K562 (cell line): ENCODE results near the gene ATP6V1G1. TPM values are rescaled to one million over a fixed set of nuclear protein-coding genes. Genes with fewer than 3 reads are reported as not detected.

Experiments
- ATAC-seq: fragments of 200-7000 bp; cut with Tn5 transposase; 3 replicates; pipeline ENCODE4 v1.9.1; 2020; ENCODE audit warnings: moderate library complexity
- BruUV-seq: library from RNA; stranded (reverse); fragments of 400-500 nt; replicated peaks from 2 replicates; lab custom pipeline; 2021; lab: Mats Ljungman, UMichigan
- CTCF ChIA-PET: fragments of 300-600 bp; formaldehyde crosslinking; extraction: SDS; loops from one replicate; lab custom pipeline; 2021; ENCODE audit warnings: low intra/inter-chr PET ratio; lab: Yijun Ruan, JAX
- POLR2A ChIA-PET: fragments of 300-600, 350-650 bp; sonication (Branson Sonifier 250); formaldehyde crosslinking; extraction: SDS; loops from one replicate; lab custom pipeline; 2021; ENCODE audit warnings: antibody characterized with exemption, inconsistent platforms; lab: Yijun Ruan, JAX
- DNase-seq, 4 experiments: peaks; one replicate each; pipeline versions ENCODE4 v3.0.0 to v3.0.0-alpha.2; 2011 to 2018; ENCODE audit warnings: low spot score in 3 of 4, mixed read lengths in 3 of 4; ENCODE audit errors: extremely low read depth in 1 of 4
- FAIRE-seq: peaks from 2 replicates; lab custom pipeline; 2011; peaks lifted over from hg19 to GRCh38; lab: Jason Lieb, UNC
- H2AFZ ChIP-seq: 2 replicates; pipeline ENCODE4 v1.6.0; 2011; ENCODE audit warnings: low read depth, low read length, control low read depth, inconsistent platforms
- H3K27ac ChIP-seq: fragments of 200-600 bp; 3 replicates; pipeline ENCODE4 v1.8.0; 2011; ENCODE audit warnings: low read depth, mild to moderate bottlenecking, control low read depth, inconsistent platforms, low read length, moderate library complexity, mixed read lengths; ENCODE audit errors: extremely low read depth
- H3K27me3 ChIP-seq, 2 experiments: fragments of 300-600 bp in 1 of 2; 2 replicates in 1 of 2; 3 replicates in 1 of 2; pipeline versions ENCODE4 v1.6.0 to v1.8.0; 2011; ENCODE audit warnings: inconsistent platforms in 2 of 2, low read length in 2 of 2, mild to moderate bottlenecking in 1 of 2, mixed read lengths in 1 of 2, moderate library complexity in 1 of 2; ENCODE audit not compliant: control insufficient read depth in 2 of 2, insufficient read depth in 2 of 2
- H3K36me3 ChIP-seq: fragments of 300-600 bp; 3 replicates; pipeline ENCODE4 v1.8.0; 2011; ENCODE audit warnings: mild to moderate bottlenecking, low read length, inconsistent platforms; ENCODE audit not compliant: control insufficient read depth, insufficient read depth
- H3K4me1 ChIP-seq, 2 experiments: fragments of 200-600 bp in 1 of 2; replicated peaks in 1 of 2; 2 replicates in 1 of 2; 3 replicates in 1 of 2; pipeline versions ENCODE4 v1.5.1 to v1.8.0; 2011; ENCODE audit warnings: inconsistent platforms in 2 of 2, low read length in 2 of 2, mild to moderate bottlenecking in 1 of 2, mixed read lengths in 1 of 2, moderate library complexity in 1 of 2; ENCODE audit not compliant: control insufficient read depth in 2 of 2, insufficient read depth in 2 of 2
- H3K4me2 ChIP-seq: 2 replicates; pipeline ENCODE4 v1.6.1; 2011; ENCODE audit warnings: low read length, control low read depth, inconsistent platforms, mixed read lengths; ENCODE audit not compliant: insufficient read depth
- H3K4me3 ChIP-seq: fragments of 200-600 bp; sonication (generic), shearing (Covaris generic); 2 replicates; pipeline ENCODE4 v1.5.1; 2016; ENCODE audit warnings: control low read depth, inconsistent platforms
- H3K79me2 ChIP-seq: fragments of 200-600 bp; 3 replicates; pipeline ENCODE4 v1.8.0; 2011; ENCODE audit warnings: low read length, inconsistent platforms; ENCODE audit not compliant: control insufficient read depth, insufficient read depth
- H3K9ac ChIP-seq, 2 experiments: 2 replicates each; pipeline versions ENCODE4 v1.6.0 to v1.6.1; 2011; ENCODE audit warnings: low read depth in 2 of 2, low read length in 2 of 2, control low read depth in 1 of 2, inconsistent platforms in 1 of 2, mild to moderate bottlenecking in 1 of 2, mixed read lengths in 1 of 2; ENCODE audit not compliant: insufficient read depth in 1 of 2
- H3K9me1 ChIP-seq: one replicate; pipeline ENCODE4 v1.6.0; 2011; ENCODE audit warnings: inconsistent platforms, mild to moderate bottlenecking, low read length, moderate library complexity; ENCODE audit not compliant: control insufficient read depth, insufficient read depth
- H3K9me3 ChIP-seq: replicated peaks from 2 replicates; pipeline ENCODE4 v1.5.1; 2011; ENCODE audit warnings: low read depth, low read length, inconsistent platforms; ENCODE audit not compliant: control insufficient read depth, insufficient read depth
- H4K20me1 ChIP-seq: replicated peaks from 2 replicates; pipeline ENCODE4 v1.6.1; 2011; ENCODE audit warnings: low read length, inconsistent platforms, mixed read lengths; ENCODE audit not compliant: control insufficient read depth, insufficient read depth
- ARID2 ChIP-seq: fragments of 450-650 bp; IDR thresholded peaks from 2 replicates; pipeline ENCODE4 v1.6.1; 2017; ENCODE audit warnings: antibody characterized with exemption, mild to moderate bottlenecking
- DDX20 ChIP-seq: fragments of 450-650 bp; IDR thresholded peaks from 2 replicates; pipeline ENCODE4 v1.6.1; 2016; ENCODE audit warnings: missing genetic modification characterization, low read depth, mild to moderate bottlenecking, missing compliant biosample characterization, moderate library complexity
- MECOM ChIP-seq: fragments of 250-450 bp; sonication (Bioruptor Pico); IDR thresholded peaks from 2 replicates; pipeline ENCODE4 v1.8.0; 2022; ENCODE audit warnings: inconsistent platforms
- NONO ChIP-seq, 2 experiments: fragments of 200-400 bp in 1 of 2; fragments of 450-650 bp in 1 of 2; formaldehyde crosslinking in 1 of 2; IDR thresholded peaks; 2 replicates each; pipeline ENCODE4 v1.6.1; 2017; ENCODE audit warnings: low read depth in 2 of 2, mild to moderate bottlenecking in 2 of 2, moderate library complexity in 2 of 2, low read length in 1 of 2
- NUFIP1 ChIP-seq: fragments of 450-650 bp; IDR thresholded peaks from 2 replicates; pipeline ENCODE4 v1.6.1; 2018; ENCODE audit not compliant: partially characterized antibody
- PRPF4 ChIP-seq: fragments of 200-400 bp; formaldehyde crosslinking; IDR thresholded peaks from one replicate; pipeline ENCODE4 v1.6.1; 2017; ENCODE audit warnings: low read length, low read depth, mild to moderate bottlenecking; ENCODE audit not compliant: insufficient read depth, poor library complexity, severe bottlenecking
- RHOXF2B ChIP-seq: fragments of 250-450 bp; sonication (Bioruptor Pico); conservative IDR thresholded peaks from 2 replicates; pipeline ENCODE4 v1.5.1; 2021
- SAFB ChIP-seq: fragments of 200-400 bp; formaldehyde crosslinking; IDR thresholded peaks from 2 replicates; pipeline ENCODE4 v1.6.1; 2017; ENCODE audit warnings: low read depth, low read length, borderline replicate concordance
- SMARCA5 ChIP-seq: fragments of 450-650 bp; IDR thresholded peaks from 2 replicates; pipeline ENCODE4 v1.6.1; 2016
- SMC3 ChIP-seq: conservative IDR thresholded peaks from 2 replicates; pipeline ENCODE4 v1.6.1; 2011; ENCODE audit warnings: low read depth, low read length, improper control_type of control experiment; ENCODE audit not compliant: insufficient read depth
- U2AF2 ChIP-seq: fragments of 200-400 bp; formaldehyde crosslinking; optimal IDR thresholded peaks from 2 replicates; pipeline ENCODE3; 2017; ENCODE audit warnings: low read depth, mild to moderate bottlenecking, low read length
- ZBTB11 ChIP-seq, 3 experiments: fragments of 200-800 bp in 1 of 3; fragments of 250-450 bp in 1 of 3; fragments of 450-650 bp in 1 of 3; sonication (Bioruptor Pico) in 1 of 3; sonication (Bioruptor generic) in 1 of 3; formaldehyde crosslinking in 1 of 3; IDR thresholded peaks; 2 replicates each; pipeline versions ENCODE4 v1.6.1 to v1.8.0; 2016 to 2022; ENCODE audit warnings: mild to moderate bottlenecking in 2 of 3, missing genetic modification characterization in 2 of 3, missing compliant biosample characterization in 1 of 3, moderate library complexity in 1 of 3
- ZFPM2 ChIP-seq: fragments of 250-450 bp; sonication (Bioruptor Pico); IDR thresholded peaks from 2 replicates; pipeline ENCODE4 v1.5.1; 2022; ENCODE audit warnings: mild to moderate bottlenecking
- ZNF589 ChIP-seq: fragments of 200-800 bp; sonication (Bioruptor generic); IDR thresholded peaks from 2 replicates; pipeline ENCODE4 v1.6.1; 2016; ENCODE audit warnings: low read depth, missing genetic modification characterization, missing compliant biosample characterization
- ZNF699 ChIP-seq: fragments of 250-450 bp; sonication (Bioruptor Pico); IDR thresholded peaks from 2 replicates; pipeline ENCODE4 v1.8.0; 2021; ENCODE audit warnings: mild to moderate bottlenecking, moderate library complexity; ENCODE audit not compliant: insufficient replicate concordance
- WGBS: fragments of 100-300 bp; shearing (Covaris generic); methylation state at CpG from one replicate; pipeline ENCODE4 v1.1.6; 2016; ENCODE audit warnings: low coverage, mixed read lengths; ENCODE audit not compliant: insufficient coverage; ENCODE audit errors: missing lambda C conversion rate; 5-methylcytosine and 5-hydroxymethylcytosine counted together
- in situ Hi-C: fragments of 300-500 bp; cut with MboI; formaldehyde crosslinking; loops from 4 replicates; pipeline ENCODE4 v1.15.0; 2018; ENCODE audit warnings: inconsistent platforms, mixed read lengths
- intact Hi-C: fragments of 100-400 bp; cut with micrococcal nuclease; formaldehyde crosslinking; loops from 2 replicates; pipeline ENCODE4 v1.14.2; 2022
- polyA plus RNA-seq, 8 experiments: library from polyadenylated mRNA; depleted of rRNA in 4 of 8; stranded (reverse) in 5 of 8; unstranded in 3 of 8; fragments of >200 nt; fragmentation: Nextera tagmentation in 2 of 8; fragmentation: Illumina TruSeq in 1 of 8; extraction: Ambion mirVana in 2 of 8; extraction: Trizol in 1 of 8; gene quantifications; 2 replicates each; pipeline versions ENCODE4 v1.2.1 to v1.2.3, GENCODE V29; 2011 to 2014; ENCODE audit warnings: inconsistent platforms in 1 of 8, missing spikeins in 1 of 8
- total RNA-seq, 7 experiments: library from RNA; depleted of rRNA in 6 of 7; stranded (reverse); fragments of >200 nt in 6 of 7; fragmentation: Illumina TruSeq in 2 of 7; extraction: Trizol in 2 of 7; gene quantifications; 2 replicates each; pipeline versions ENCODE4 v1.2.1 to v1.2.3, GENCODE V29; 2011 to 2021; ENCODE audit warnings: low replicate concordance in 1 of 7
- TF ChIP-seq, protein P1 (sequence below): fragments of 450-650 bp; IDR thresholded peaks from 2 replicates; pipeline ENCODE4 v1.6.1; 2016; ENCODE audit warnings: missing biosample characterization, missing genetic modification characterization
- TF ChIP-seq, protein P2 (sequence below): sonication (generic); formaldehyde crosslinking; IDR thresholded peaks from 2 replicates; pipeline ENCODE4 v1.8.0; 2022; ENCODE audit warnings: missing genetic modification reagents, mild to moderate bottlenecking, moderate library complexity, borderline replicate concordance

Gene ATP6V1G1
- total and polyA plus RNA-seq, 9 of the 15 experiments (the other 6 are each of a cell fraction or from before 2014, with no cell fraction given): 88.4 to 492 (median 193) TPM

DNA sequence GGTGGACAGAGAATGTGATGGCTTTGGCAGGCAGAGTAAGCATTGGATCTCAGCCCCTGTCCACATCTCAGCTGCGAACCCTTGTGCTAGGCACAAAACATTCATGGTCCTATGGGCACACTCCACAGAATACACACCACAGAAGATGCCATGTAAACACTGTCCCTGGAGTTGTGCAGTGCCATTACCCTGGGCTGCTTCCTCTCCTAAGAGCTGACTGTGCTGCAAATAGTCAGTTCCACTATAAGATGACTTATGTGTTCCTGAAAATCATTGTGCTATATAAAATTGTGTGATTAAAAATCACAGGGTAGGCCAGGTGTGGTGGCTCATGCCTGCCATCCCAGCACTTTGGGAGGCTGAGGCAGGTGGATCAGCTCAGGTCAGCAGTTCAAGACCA lies 31.9 kb upstream of the ATP6V1G1 start:
- no peaks in the 10 kb centered on the region for H3K79me2 ChIP-seq
- ATAC-seq (no peak), DNase-seq (no peak), FAIRE-seq (no peak)
- BruUV-seq: no TSS peak
- WGBS: 22% methylated on average over 1 of the region's 1 CpG
- in situ Hi-C loops (no loop called here), intact Hi-C loops (no loop called here)
- H3K4me2 ChIP-seq: no peak overlapping the region
- H3K36me3 ChIP-seq: no peaks in the 10 kb centered on the region
- no peak overlapping the region for H3K4me3 ChIP-seq
- no peaks in the 10 kb centered on the region for H4K20me1 ChIP-seq
- H3K9me1 ChIP-seq: no peaks in the 10 kb centered on the region
- H2AFZ ChIP-seq: no peak overlapping the region
- no peaks in the 10 kb centered on the region for H3K9me3 ChIP-seq
- H3K4me1 ChIP-seq: peaks cover 0 to 22% of the 10 kb centered on the region in 2 experiments; a peak in 3 of 5 replicates
- no peak overlapping the region for H3K27ac ChIP-seq
- H3K9ac ChIP-seq: no peak overlapping the region
- CTCF ChIA-PET: no interaction called here
- H3K27me3 ChIP-seq: no peaks in the 10 kb centered on the region; a peak in 1 of 5 replicates
- POLR2A ChIA-PET: interaction anchor here (0.7 kb wide), 1 partner anchor 1894 kb away, joined by 3 read pairs; no protein-coding TSS in a partner anchor
- TF ChIP-seq NUFIP1: no peak
- TF ChIP-seq, protein P1, sequence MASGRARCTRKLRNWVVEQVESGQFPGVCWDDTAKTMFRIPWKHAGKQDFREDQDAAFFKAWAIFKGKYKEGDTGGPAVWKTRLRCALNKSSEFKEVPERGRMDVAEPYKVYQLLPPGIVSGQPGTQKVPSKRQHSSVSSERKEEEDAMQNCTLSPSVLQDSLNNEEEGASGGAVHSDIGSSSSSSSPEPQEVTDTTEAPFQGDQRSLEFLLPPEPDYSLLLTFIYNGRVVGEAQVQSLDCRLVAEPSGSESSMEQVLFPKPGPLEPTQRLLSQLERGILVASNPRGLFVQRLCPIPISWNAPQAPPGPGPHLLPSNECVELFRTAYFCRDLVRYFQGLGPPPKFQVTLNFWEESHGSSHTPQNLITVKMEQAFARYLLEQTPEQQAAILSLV (tag): no peak
- no peak for TF ChIP-seq PRPF4
- no peak for TF ChIP-seq DDX20 (tag)
- TF ChIP-seq RHOXF2B (CRISPR knock-in tag): no peak
- no peak for TF ChIP-seq ZFPM2 (CRISPR knock-in tag)
- no peak for TF ChIP-seq MECOM (CRISPR knock-in tag)
- TF ChIP-seq, protein P2, sequence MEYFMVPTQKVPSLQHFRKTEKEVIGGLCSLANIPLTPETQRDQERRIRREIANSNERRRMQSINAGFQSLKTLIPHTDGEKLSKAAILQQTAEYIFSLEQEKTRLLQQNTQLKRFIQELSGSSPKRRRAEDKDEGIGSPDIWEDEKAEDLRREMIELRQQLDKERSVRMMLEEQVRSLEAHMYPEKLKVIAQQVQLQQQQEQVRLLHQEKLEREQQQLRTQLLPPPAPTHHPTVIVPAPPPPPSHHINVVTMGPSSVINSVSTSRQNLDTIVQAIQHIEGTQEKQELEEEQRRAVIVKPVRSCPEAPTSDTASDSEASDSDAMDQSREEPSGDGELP (CRISPR knock-in tag): no peak
- TF ChIP-seq SMARCA5: no peak
- no peak for TF ChIP-seq SAFB
- TF ChIP-seq ZBTB11 (CRISPR knock-in tag; IDR thresholded peaks at IDR 0.05): no peak
- no peak for TF ChIP-seq ZNF699 (CRISPR knock-in tag)
- TF ChIP-seq U2AF2: no peak
- TF ChIP-seq NONO (IDR thresholded peaks at IDR 0.05; ENCODE audit: low read depth in 2 of 2, low read length in 1 of 2): no peak
- no peak for TF ChIP-seq ZNF589 (CRISPR knock-in tag)
- no peak for TF ChIP-seq SMC3
- no peak for TF ChIP-seq ARID2
